T-helper 9 cell (primary cell): ENCODE measurements around the gene PARP14.
"Not testable (repeated sequence)": the region's sequence is repeated elsewhere in the genome, so short reads cannot be mapped to it uniquely, and the experiment has no call there.

Source experiments
- DNase-seq: peaks from one replicate; pipeline ENCODE4 v3.0.0-alpha.2; 2020
- total RNA-seq, 2 donors: gene quantifications; one replicate each; lab custom pipeline; 2026; lab: John Stamatoyannopoulos, UW

Gene PARP14, protein sequence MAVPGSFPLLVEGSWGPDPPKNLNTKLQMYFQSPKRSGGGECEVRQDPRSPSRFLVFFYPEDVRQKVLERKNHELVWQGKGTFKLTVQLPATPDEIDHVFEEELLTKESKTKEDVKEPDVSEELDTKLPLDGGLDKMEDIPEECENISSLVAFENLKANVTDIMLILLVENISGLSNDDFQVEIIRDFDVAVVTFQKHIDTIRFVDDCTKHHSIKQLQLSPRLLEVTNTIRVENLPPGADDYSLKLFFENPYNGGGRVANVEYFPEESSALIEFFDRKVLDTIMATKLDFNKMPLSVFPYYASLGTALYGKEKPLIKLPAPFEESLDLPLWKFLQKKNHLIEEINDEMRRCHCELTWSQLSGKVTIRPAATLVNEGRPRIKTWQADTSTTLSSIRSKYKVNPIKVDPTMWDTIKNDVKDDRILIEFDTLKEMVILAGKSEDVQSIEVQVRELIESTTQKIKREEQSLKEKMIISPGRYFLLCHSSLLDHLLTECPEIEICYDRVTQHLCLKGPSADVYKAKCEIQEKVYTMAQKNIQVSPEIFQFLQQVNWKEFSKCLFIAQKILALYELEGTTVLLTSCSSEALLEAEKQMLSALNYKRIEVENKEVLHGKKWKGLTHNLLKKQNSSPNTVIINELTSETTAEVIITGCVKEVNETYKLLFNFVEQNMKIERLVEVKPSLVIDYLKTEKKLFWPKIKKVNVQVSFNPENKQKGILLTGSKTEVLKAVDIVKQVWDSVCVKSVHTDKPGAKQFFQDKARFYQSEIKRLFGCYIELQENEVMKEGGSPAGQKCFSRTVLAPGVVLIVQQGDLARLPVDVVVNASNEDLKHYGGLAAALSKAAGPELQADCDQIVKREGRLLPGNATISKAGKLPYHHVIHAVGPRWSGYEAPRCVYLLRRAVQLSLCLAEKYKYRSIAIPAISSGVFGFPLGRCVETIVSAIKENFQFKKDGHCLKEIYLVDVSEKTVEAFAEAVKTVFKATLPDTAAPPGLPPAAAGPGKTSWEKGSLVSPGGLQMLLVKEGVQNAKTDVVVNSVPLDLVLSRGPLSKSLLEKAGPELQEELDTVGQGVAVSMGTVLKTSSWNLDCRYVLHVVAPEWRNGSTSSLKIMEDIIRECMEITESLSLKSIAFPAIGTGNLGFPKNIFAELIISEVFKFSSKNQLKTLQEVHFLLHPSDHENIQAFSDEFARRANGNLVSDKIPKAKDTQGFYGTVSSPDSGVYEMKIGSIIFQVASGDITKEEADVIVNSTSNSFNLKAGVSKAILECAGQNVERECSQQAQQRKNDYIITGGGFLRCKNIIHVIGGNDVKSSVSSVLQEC (N-terminal part only)
- total RNA-seq, result 154 to 268 reads per million in 2 donors

- peak; percentile 49 for DNase-seq
These were observed at the start of gene PARP14 for GRCh38 chr3:122680475-122681283. PARP14 (plus strand) TSS chr3:122680839; CDS start chr3:122680884, 45 bp downstream.

DNA sequence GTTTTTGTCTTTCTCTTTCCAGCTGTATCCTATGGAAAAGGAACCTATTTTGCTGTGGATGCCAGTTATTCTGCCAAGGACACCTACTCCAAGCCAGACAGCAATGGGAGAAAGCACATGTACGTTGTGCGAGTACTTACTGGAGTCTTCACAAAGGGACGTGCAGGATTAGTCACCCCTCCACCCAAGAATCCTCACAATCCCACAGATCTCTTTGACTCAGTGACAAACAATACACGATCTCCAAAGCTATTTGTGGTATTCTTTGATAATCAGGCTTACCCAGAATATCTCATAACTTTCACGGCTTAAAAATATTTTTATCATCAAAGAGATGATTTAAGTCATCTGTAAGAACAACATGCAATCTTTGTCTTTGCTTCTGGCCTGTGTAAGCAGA is 44.9 kb upstream of the PARP14 start:
- DNase-seq, result no peak

- DNase-seq, result no peak
These were observed 43.9 kb upstream of the PARP14 start for GRCh38 chr3:122636697-122637096.

DNA sequence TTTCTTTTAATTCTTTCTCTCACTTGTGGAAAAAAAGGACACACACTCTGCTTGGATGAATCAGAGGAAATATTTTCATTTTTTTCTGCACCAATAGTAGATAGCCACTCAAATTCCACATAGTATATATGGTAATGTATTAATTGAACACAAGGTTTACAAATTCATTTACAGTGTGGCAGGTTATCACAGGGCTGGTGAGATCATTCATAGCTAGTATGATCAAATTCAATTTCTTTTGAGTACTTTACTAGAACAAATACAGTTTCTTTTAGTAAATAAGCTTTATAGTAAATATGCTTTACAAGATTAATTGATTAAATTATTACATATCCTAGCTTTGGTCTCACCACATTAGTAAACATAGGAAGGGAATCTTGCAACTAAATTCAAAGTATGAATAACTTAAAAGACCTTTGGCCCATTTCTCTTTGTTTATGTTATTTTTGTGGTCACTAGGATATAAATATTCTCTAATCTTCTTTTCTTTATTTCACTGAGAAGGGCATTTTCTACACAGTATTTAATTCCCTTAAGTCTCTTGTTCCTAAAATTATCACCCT is 40.1 kb upstream of the PARP14 start:
- no peak for DNase-seq

DNA sequence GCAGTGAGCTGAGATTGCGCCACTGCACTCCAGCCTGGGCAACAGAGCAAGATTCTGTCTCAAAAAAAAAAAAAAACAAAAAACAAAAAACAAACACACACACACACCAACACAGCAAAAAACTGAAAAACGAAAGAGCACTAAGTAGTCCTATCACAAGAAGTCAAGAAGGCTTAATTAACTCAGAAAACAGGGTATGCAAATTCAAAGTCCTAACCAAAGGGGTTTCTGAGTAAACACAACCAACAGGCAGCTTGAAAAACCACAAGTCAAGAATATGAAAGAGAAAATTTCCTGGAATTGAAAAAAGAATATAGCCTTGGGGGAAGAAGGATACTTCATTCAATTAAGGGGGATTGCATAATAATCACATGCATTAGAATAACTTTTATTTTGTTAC is 37.7 kb upstream of the PARP14 start:
- no peak for DNase-seq

GRCh38 chr3:122646146-122646988 is 34.3 kb upstream of the PARP14 start:
- DNase-seq, result no peak

- not testable (repeated sequence) for DNase-seq
These were observed 29.3 kb upstream of the PARP14 start for GRCh38 chr3:122651233-122651907.

- not testable (repeated sequence) for DNase-seq
These were observed 28.7 kb upstream of the PARP14 start for GRCh38 chr3:122651962-122652361.

GRCh38 chr3:122658336-122658735 is 22.3 kb upstream of the PARP14 start:
- not testable (repeated sequence) for DNase-seq

DNA sequence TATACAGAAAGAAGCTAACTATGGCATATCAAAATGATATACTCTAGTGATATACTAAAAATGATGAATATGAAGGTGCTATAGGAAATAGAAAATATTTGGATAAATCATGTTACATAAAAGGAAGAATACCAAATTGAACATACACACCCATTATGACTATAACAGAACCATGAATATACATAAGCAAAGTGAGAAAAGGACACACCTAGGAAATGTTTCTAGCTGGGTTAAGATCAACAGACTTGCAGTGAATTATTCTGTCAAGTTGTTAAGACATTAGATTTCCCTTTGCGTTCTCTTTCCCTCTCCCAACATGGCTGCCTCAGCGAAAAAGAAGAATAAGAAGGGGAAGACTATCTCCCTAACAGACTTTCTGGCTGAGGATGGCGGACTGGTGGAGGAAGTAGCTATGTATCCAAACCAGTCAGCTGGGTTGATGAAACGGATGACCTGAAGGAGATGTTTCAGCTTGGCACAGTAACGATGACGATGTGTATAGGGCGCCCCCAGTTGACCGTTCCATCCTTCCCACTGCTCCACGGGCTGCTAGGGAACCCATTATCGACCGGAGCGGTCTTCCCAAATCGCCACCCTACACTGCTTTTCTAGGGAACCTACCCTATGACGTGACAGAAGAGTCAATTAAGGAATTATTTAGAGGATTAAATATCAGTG is 20.2 kb upstream of the PARP14 start:
- no peak for DNase-seq

DNA sequence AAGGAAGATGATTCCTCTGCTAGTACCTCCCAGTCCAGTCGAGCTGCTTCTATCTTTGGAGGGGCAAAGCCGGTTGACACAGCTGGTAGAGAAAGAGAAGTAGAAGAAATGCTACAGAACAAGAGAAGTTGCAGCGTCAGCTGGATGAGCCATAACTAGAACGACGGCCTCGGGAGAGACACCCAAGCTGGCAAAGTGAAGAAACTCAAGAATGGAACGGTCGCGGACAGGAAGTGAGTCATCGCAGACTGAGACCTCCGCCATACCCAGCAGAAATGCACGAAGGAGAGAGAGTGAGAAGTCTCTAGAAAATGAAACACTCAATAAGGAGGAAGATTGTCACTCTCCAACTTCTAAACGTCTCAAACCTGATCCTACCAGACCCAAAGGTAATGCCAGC is 19.0 kb upstream of the PARP14 start:
- no peak for DNase-seq

GRCh38 chr3:122662505-122662904 is 18.1 kb upstream of the PARP14 start:
- no peak for DNase-seq

- no peak for DNase-seq
These were observed 15.3 kb upstream of the PARP14 start for GRCh38 chr3:122665226-122665786.

DNA sequence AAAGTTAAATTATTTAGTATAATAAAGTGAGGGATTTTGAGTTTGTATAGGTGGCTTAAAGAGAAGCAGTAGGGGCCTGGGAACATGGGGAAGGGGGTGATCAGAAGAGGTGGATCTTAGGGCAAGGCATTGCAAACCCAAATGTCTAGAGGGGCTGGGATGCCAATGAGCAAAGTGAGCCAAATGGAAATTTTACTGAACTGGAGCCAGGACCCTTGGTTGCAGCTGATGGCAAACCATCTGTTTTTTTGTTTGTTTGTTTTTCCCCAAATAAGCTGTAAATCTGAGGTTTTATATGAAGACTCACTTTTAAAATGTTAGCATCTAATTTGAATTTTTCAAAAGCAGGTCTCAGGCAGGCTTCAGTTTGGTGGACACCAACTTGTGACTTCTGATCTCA is 14.8 kb upstream of the PARP14 start:
- DNase-seq, result no peak

DNA sequence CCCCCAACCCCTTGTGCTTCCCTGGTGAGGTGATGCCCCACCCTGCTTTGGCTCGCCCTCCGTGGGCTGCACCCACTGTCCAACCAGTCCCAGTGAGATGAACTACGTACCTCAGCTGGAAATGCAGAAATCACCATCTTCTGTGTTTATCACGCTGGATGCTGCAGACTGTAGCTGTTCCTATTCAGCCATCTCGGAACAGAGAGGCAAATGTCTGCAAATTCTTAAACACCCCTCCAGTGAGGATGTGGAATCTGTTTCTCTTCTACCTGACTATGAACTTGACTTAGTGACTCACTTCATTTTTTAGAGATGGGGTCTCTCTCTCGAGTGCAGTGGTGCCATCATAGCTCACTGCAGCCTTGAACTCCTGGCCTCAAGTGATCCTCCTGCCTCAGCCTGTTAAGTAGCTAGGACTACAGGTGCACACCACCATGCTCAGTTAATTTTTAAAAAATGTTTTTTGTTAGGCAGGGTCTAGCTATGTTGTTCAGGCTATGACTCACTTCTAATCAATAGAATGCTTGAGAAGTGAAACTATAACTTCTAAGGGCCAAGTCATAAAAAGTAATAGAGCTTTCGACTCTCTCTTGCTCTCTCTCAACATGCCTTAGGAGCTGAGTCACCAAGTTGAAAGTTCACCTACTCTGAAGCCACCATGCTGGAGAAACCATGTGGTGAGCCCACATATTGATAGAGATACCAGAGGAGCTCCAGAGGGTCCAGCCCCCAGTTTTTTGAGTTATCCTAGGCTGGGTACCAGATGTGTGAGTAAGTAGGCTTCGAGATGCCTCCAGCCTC is 11.5 kb upstream of the PARP14 start:
- no peak for DNase-seq

DNA sequence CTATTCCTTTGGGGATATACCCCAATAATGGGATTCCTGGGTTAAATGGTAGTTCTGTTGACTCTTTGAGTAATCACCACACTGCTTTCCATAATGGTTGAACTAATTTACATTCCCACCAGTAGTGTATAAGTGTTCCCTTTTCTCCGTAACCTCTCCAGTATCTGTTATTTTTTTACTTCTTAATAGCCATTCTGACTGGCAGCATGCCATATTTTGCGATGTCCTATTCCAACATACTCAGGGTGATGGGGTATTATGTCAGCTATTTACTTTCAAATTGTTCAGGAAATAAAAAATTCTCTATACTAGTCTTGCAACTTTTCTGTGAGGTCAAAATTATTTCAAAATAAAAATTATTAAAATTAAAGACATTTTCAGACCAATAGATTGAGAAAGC is 9.1 kb upstream of the PARP14 start:
- DNase-seq, result no peak

GRCh38 chr3:122674339-122674738 is 6.3 kb upstream of the PARP14 start:
- no peak for DNase-seq

DNA sequence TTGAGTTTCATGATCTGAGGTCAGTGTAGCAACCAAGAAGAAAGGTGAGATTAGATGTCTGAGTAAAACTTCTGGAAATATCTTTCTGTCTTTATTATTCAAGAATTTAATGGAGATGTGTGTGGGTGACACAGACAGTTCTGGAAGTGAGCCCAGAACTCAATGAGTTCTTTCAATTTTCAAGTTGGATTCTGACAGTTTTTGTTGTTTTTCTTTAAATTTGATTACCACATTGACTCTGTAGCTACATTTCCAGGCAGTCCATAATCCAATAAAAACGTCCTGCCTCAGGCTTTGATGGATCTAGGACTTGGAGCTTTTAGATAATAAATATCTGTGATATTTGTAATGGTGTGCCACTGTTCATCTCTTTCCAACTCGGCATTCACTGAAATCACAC is 3.9 kb upstream of the PARP14 start:
- DNase-seq, result no peak
